LNCaP clone FGC (cell line): ENCODE results near the gene ADARB1.

Experiments
- DNase-seq: peaks from one replicate; pipeline ENCODE4 v3.0.0-alpha.2; 2011; ENCODE audit warnings: low read depth
- H3K4me3 ChIP-seq: 2 replicates; pipeline ENCODE4 v1.5.1; 2011; ENCODE audit warnings: mild to moderate bottlenecking, low read depth, low read length, control low read depth
- CTCF ChIP-seq: IDR thresholded peaks from 2 replicates; pipeline ENCODE4 v1.5.1; 2012; ENCODE audit warnings: mild to moderate bottlenecking; ENCODE audit not compliant: control insufficient read depth, insufficient read depth; ENCODE audit errors: extremely low read depth

Gene ADARB1

GRCh38 chr21:45160198-45160597 is 85.8 kb downstream of the ADARB1 start:
- TF ChIP-seq CTCF: no peak
- no peak for DNase-seq

GRCh38 chr21:45161038-45161945 is 86.9 kb downstream of the ADARB1 start:
- DNase-seq: no peak
- no peak for TF ChIP-seq CTCF
- no peak overlapping the region for H3K4me3 ChIP-seq

More at GRCh38 chr21:45160198-45160597, 85.8 kb downstream of the ADARB1 start:
- no peak overlapping the region for H3K4me3 ChIP-seq

GRCh38 chr21:45162115-45162514 is 87.7 kb downstream of the ADARB1 start:
- H3K4me3 ChIP-seq: no peak overlapping the region
- no peak for DNase-seq
- no peak for TF ChIP-seq CTCF

- H3K4me3 ChIP-seq: no peak overlapping the region
- no peak for DNase-seq
These were observed 88.4 kb downstream of the ADARB1 start for GRCh38 chr21:45162809-45163208.

GRCh38 chr21:45163413-45164123 is 89.2 kb downstream of the ADARB1 start:
- no peak for DNase-seq
- no peak for TF ChIP-seq CTCF
- no peak overlapping the region for H3K4me3 ChIP-seq

More at GRCh38 chr21:45162809-45163208, 88.4 kb downstream of the ADARB1 start:
- TF ChIP-seq CTCF: no peak

GRCh38 chr21:45164124-45164511 is 89.7 kb downstream of the ADARB1 start:
- no peak for DNase-seq
- no peak overlapping the region for H3K4me3 ChIP-seq
- no peak for TF ChIP-seq CTCF
